LNCaP clone FGC (cell line): ENCODE data around the gene AGPAT3.

Experiments used
- DNase-seq: peaks from one replicate; pipeline ENCODE4 v3.0.0-alpha.2; 2011; ENCODE audit warnings: low read depth
- H3K4me3 ChIP-seq: 2 replicates; pipeline ENCODE4 v1.5.1; 2011; ENCODE audit warnings: mild to moderate bottlenecking, low read depth, low read length, control low read depth
- TF ChIP-seq, protein P1 (sequence below): IDR thresholded peaks from 2 replicates; pipeline ENCODE4 v1.5.1; 2012; ENCODE audit warnings: mild to moderate bottlenecking; ENCODE audit not compliant: control insufficient read depth, insufficient read depth; ENCODE audit errors: extremely low read depth

Gene AGPAT3

DNA sequence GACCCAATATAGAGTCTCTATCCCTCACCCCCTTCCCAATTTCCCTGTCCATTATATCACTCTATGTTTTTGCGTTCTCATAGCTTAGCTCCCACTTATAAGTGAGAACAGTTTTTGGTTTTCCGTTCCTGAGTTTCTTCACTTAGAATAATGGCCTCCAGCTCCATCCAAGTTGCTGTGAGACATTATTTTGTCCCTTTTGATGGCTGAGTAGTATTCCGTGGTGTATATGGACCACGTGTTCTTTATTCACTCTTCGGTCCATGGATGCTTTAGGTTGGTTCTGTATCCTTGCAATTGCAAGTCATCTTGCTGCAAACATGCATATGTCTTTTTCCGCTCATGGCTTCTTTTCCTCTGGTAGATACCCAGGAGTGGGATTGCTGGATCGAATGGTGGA, 54.3 kb downstream of the AGPAT3 start:
- DNase-seq = no peak
- H3K4me3 ChIP-seq = no peak overlapping the region
- TF ChIP-seq, protein P1, sequence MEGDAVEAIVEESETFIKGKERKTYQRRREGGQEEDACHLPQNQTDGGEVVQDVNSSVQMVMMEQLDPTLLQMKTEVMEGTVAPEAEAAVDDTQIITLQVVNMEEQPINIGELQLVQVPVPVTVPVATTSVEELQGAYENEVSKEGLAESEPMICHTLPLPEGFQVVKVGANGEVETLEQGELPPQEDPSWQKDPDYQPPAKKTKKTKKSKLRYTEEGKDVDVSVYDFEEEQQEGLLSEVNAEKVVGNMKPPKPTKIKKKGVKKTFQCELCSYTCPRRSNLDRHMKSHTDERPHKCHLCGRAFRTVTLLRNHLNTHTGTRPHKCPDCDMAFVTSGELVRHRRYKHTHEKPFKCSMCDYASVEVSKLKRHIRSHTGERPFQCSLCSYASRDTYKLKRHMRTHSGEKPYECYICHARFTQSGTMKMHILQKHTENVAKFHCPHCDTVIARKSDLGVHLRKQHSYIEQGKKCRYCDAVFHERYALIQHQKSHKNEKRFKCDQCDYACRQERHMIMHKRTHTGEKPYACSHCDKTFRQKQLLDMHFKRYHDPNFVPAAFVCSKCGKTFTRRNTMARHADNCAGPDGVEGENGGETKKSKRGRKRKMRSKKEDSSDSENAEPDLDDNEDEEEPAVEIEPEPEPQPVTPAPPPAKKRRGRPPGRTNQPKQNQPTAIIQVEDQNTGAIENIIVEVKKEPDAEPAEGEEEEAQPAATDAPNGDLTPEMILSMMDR = no peak

- no peak for DNase-seq
- TF ChIP-seq, protein P1 = no peak
- H3K4me3 ChIP-seq = no peak overlapping the region
Observed at GRCh38 chr21:43919871-43920801, 55.1 kb downstream of the AGPAT3 start.

DNA sequence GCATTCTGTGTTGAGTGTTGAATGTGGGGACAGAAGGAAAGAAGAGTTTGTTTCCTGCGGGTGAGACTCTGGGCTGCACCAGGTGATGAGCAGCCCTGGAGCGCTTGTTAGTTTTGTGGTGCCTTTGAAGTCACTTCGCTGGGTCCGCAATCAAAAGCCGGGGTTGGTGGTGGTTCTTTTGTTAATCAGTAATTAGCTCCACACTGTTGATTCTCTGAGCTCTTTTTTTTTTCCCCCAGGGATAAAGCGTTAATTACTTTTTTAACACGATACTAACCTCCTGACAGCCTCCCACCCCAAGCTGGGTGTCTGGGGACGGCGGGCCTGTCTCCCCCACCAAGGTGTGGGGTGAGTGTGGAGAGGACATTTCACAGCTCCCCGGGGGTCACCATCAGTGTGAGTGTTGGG, 56.6 kb downstream of the AGPAT3 start:
- H3K4me3 ChIP-seq = no peak overlapping the region
- DNase-seq = no peak
- TF ChIP-seq, protein P1 = no peak

GRCh38 chr21:43921979-43922945, 57.2 kb downstream of the AGPAT3 start:
- TF ChIP-seq, protein P1 = no peak
- DNase-seq = no peak
- H3K4me3 ChIP-seq = no peak overlapping the region

DNA sequence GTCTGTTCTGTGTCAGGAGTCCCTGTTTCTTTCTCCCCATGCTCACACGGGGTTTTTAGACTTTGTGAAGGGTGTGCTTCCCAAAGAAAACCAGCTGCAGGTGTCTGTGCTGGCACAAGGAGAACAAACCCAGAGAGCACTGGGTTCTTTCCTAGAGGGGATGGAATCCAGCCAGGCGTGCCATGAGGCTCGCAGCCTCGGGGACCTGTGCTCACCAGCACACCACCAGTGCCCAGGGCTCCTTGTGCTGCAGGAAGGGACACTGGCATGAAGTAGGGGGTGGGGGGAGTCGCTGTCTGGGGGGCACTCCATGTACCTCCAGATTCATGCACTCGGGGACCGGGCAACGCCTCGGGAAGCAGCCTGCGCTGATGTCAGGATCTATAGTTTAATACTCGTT, 57.9 kb downstream of the AGPAT3 start:
- no peak overlapping the region for H3K4me3 ChIP-seq
- peak; percentile 41 for DNase-seq
- TF ChIP-seq, protein P1 = no peak

- H3K4me3 ChIP-seq = no peak overlapping the region
- TF ChIP-seq, protein P1 = no peak
- no peak for DNase-seq
Observed at GRCh38 chr21:43923391-43923790, 58.4 kb downstream of the AGPAT3 start.
